Stimulated activated CD8-positive, alpha-beta memory T cell treated with anti-CD3 and anti-CD28 coated beads, Interleukin-4, amount 100 ng/mL, for 48 hours (primary cell): Measurements from ENCODE around the gene DBN1.

ENCODE experiments used
- DNase-seq: peaks from one replicate; pipeline ENCODE4 v3.0.0-alpha.2; 2020

Gene DBN1

GRCh38 chr5:177472460-177473442 is 683 bp downstream of the DBN1 start:
- DNase-seq, result peak; percentile 86

- peak; percentile 75 for DNase-seq
Measured at GRCh38 chr5:177471610-177472356, 1.7 kb downstream of the DBN1 start.

- DNase-seq, result no peak
Measured at GRCh38 chr5:177470759-177471536, 2.5 kb downstream of the DBN1 start.

- no peak for DNase-seq
Measured at GRCh38 chr5:177469750-177470525, 3.5 kb downstream of the DBN1 start.

- DNase-seq, result no peak
Measured at GRCh38 chr5:177468685-177469628, 4.5 kb downstream of the DBN1 start.

- DNase-seq, result no peak
Measured at GRCh38 chr5:177468329-177468684, 5.1 kb downstream of the DBN1 start.

GRCh38 chr5:177467436-177467835 is 6.0 kb downstream of the DBN1 start:
- DNase-seq, result no peak

GRCh38 chr5:177466861-177467260 is 6.6 kb downstream of the DBN1 start:
- DNase-seq, result no peak

GRCh38 chr5:177465044-177465443 is 8.4 kb downstream of the DBN1 start:
- DNase-seq, result no peak

- no peak for DNase-seq
Measured at GRCh38 chr5:177462021-177462670, 11.3 kb downstream of the DBN1 start.

GRCh38 chr5:177459819-177460628 is 13.4 kb downstream of the DBN1 start:
- no peak for DNase-seq

GRCh38 chr5:177459357-177459756 is 14.1 kb downstream of the DBN1 start:
- no peak for DNase-seq

GRCh38 chr5:177458912-177459350 is 14.5 kb downstream of the DBN1 start:
- DNase-seq, result no peak

GRCh38 chr5:177457852-177458681 is 15.4 kb downstream of the DBN1 start:
- no peak for DNase-seq

- DNase-seq, result peak; percentile 72
Measured at GRCh38 chr5:177456976-177457851, 16.2 kb downstream of the DBN1 start.

- no peak for DNase-seq
Measured at GRCh38 chr5:177456591-177456964, 16.9 kb downstream of the DBN1 start.
